ENCODE data around the gene UBASH3A.

- TF ChIP-seq CTCF (IDR thresholded peaks at IDR 0.05) (no peak), EP300 (IDR thresholded peaks at IDR 0.05) (no peak)
Measured at GRCh38 chr21:42362198-42362597, 41.5 kb upstream of the UBASH3A start.
